Jurkat, Clone E6-1 (cell line): Measurements from ENCODE around the gene AVP.

Experiments
- DNase-seq: peaks from one replicate; pipeline ENCODE4 v3.0.0-alpha.2; 2011; ENCODE audit warnings: low read depth, low spot score
- H3K4me3 ChIP-seq: 2 replicates; pipeline ENCODE4 v1.5.1; 2011; ENCODE audit warnings: mild to moderate bottlenecking, low read length, control low read depth, moderate library complexity

AVP gene

DNA sequence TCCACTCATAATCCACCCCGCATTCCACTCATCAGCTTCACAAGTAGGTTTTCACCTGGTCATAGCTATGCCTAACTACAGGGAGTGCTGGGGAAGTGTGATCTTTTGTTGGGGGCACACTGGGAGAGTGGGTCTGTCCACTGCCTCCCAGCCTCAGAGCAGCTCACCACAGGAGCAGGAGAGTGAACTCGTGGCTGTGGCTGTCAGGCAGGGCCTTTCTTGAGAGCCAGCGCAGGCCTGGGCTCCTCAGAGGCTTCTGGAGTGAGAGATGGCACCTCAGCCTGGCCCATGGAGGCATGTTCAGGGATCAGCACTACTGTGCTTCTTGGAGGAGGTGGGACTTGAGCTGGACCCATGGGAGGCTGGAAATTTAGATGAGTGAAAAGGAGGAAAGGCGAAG, 45.1 kb downstream of the AVP start:
- DNase-seq: no peak
- H3K4me3 ChIP-seq: no peak overlapping the region

DNA sequence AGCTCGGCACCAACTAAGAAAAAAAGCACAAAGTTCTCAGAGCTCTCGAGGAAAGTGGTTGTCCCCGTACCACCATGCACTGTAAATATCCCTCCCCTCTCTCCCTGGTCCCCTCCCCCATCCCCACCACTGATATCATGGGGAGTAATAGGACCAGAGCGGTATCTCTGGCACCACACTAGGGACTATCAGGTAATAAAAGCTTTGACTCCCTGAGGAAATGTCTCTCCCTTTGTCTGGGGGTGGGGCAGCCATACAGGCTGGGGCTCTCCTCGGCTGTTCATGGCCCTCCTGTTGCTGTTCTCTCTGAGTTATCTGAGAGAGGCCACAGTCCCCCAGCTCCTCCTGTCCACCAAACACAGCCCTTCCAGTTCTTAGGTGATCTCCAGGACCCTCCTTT, 46.1 kb downstream of the AVP start:
- no peak overlapping the region for H3K4me3 ChIP-seq
- no peak for DNase-seq

DNA sequence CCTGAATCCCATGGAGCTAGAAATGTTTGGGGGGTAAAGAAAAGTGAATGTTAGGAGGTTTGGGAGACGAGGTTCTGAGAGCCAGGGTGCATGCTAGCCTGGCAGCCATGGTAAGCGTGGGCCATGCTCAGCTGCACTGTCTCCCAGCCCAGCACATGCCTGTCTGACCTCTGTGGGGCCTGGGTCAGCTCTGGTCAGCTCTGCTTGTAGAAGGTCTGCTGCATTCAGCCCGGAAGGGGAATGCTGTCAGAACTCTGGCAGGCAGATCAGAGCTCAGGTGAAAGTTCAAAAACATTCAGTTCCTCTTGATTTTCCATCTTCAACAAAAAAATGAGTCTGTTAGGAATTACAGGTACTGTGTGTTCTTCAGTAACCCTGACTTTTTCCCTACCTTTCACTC, 46.9 kb downstream of the AVP start:
- no peak overlapping the region for H3K4me3 ChIP-seq
- DNase-seq: no peak

DNA sequence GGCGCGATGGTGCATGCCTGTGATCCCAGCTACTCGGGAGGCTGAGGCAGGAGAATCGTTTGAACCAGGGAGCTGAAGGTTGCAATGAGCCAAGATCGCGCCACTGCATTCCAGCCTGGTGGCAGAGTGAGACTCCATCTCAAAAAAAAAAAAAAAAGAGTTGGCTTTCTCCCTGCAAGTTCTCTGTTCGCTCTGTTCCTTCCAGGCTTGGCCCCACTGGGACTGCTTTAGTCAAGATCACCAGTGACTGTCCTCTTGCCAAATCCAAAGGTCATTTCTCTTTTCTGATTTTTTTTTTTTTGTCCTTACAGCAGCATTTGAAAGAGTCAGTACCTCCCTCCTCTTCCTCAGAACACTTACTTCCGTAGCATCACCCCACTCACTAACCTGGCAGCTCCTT, 51.9 kb downstream of the AVP start:
- DNase-seq: no peak
- H3K4me3 ChIP-seq: no peak overlapping the region
